ENCODE measurements around the gene KCNAB1. TPM values are rescaled to one million over a fixed set of nuclear protein-coding genes. Genes with fewer than 3 reads are reported as not detected.

KCNAB1 gene
- total and polyA plus RNA-seq, 4 donors = 0.76 to 2.8 (median 1.0) TPM

- Histone ChIP-seq H3K27ac (ENCODE audit: low read depth in 1 of 2, low read length in 2 of 2) (no peak overlapping the region), H3K4me3 (ENCODE audit: low read depth in 1 of 3, low read length in 3 of 3) (no peak overlapping the region), H3K36me3 (ENCODE audit: control insufficient read depth in 4 of 4, insufficient read depth in 3 of 4, low read depth in 1 of 4, low read length in 3 of 4) (no peaks in the 10 kb centered on the region), H3K4me1 (ENCODE audit: control insufficient read depth in 4 of 4, insufficient read depth in 4 of 4, low read length in 3 of 4) (no peaks in the 10 kb centered on the region), H3K9me3 (ENCODE audit: control insufficient read depth in 4 of 4, low read length in 3 of 4) (no peaks in the 10 kb centered on the region), H3K27me3 (ENCODE audit: control insufficient read depth in 4 of 4, insufficient read depth in 4 of 4, low read length in 3 of 4) (no peaks in the 10 kb centered on the region), H3K9ac (ENCODE audit: low read depth in 1 of 2, low read length in 2 of 2) (no peak overlapping the region)
- TF ChIP-seq NR2F2 (IDR thresholded peaks at IDR 0.05) (no peak), JUND (IDR thresholded peaks at IDR 0.05) (no peak), HNF4G (IDR thresholded peaks at IDR 0.05) (no peak), SP1 (IDR thresholded peaks at IDR 0.05) (no peak), FOXA1 (IDR thresholded peaks at IDR 0.05) (no peak), MAX (IDR thresholded peaks at IDR 0.05) (no peak), ZBTB33 (IDR thresholded peaks at IDR 0.05) (no peak)
- 95% methylated on average over 1 of the region's 1 CpG for WGBS
- no peak for DNase-seq (ENCODE audit: low spot score)
Measured at GRCh38 chr3:156250550-156250949, 130.2 kb downstream of the KCNAB1 start.

GRCh38 chr3:156251424-156251823 is 131.0 kb downstream of the KCNAB1 start:
- no peaks in the 10 kb centered on the region for H3K27me3 ChIP-seq (ENCODE audit: control insufficient read depth in 4 of 4, insufficient read depth in 4 of 4, low read length in 3 of 4)

GRCh38 chr3:156252656-156253055 is 132.3 kb downstream of the KCNAB1 start:
- Histone ChIP-seq H3K36me3 (ENCODE audit: control insufficient read depth in 4 of 4, insufficient read depth in 3 of 4, low read depth in 1 of 4, low read length in 3 of 4) (no peaks in the 10 kb centered on the region), H3K9me3 (ENCODE audit: control insufficient read depth in 4 of 4, low read length in 3 of 4) (no peaks in the 10 kb centered on the region), H3K9ac (ENCODE audit: low read depth in 1 of 2, low read length in 2 of 2) (no peak overlapping the region), H3K4me3 (ENCODE audit: low read depth in 1 of 3, low read length in 3 of 3) (no peak overlapping the region), H3K27ac (ENCODE audit: low read depth in 1 of 2, low read length in 2 of 2) (no peak overlapping the region), H3K4me1 (ENCODE audit: control insufficient read depth in 4 of 4, insufficient read depth in 4 of 4, low read length in 3 of 4) (no peaks in the 10 kb centered on the region), H3K27me3 (ENCODE audit: control insufficient read depth in 4 of 4, insufficient read depth in 4 of 4, low read length in 3 of 4) (no peaks in the 10 kb centered on the region)
- no peak for DNase-seq (ENCODE audit: low spot score)
- 88% methylated on average over 3 of the region's 3 CpGs for WGBS
- TF ChIP-seq FOXA2 (IDR thresholded peaks at IDR 0.05) (no peak), MAX (IDR thresholded peaks at IDR 0.05) (no peak), HNF4A (conservative IDR thresholded peaks at IDR 0.05) (no peak), TAF1 (conservative IDR thresholded peaks at IDR 0.05) (no peak), YY1 (IDR thresholded peaks at IDR 0.05) (no peak), FOXA1 (IDR thresholded peaks at IDR 0.05) (no peak), NR2F2 (IDR thresholded peaks at IDR 0.05) (no peak), SP1 (IDR thresholded peaks at IDR 0.05) (no peak), HNF4G (IDR thresholded peaks at IDR 0.05) (no peak), CTCF (IDR thresholded peaks at IDR 0.05; ENCODE audit: low read depth, low read length, missing input control) (no peak), GABPA (IDR thresholded peaks at IDR 0.05 in 1 of 2, conservative IDR thresholded peaks at IDR 0.05 in 1 of 2) (no peak), EGR1 (IDR thresholded peaks at IDR 0.05; ENCODE audit: low read depth in 2 of 2) (no peak), ZBTB33 (IDR thresholded peaks at IDR 0.05) (no peak)
- TF ChIP-seq, protein P1, sequence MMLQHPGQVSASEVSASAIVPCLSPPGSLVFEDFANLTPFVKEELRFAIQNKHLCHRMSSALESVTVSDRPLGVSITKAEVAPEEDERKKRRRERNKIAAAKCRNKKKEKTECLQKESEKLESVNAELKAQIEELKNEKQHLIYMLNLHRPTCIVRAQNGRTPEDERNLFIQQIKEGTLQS (IDR thresholded peaks at IDR 0.05) = no peak

More at GRCh38 chr3:156251424-156251823, 131.0 kb downstream of the KCNAB1 start:
- Histone ChIP-seq H3K9me3 (ENCODE audit: control insufficient read depth in 4 of 4, low read length in 3 of 4) (no peaks in the 10 kb centered on the region), H3K36me3 (ENCODE audit: control insufficient read depth in 4 of 4, insufficient read depth in 3 of 4, low read depth in 1 of 4, low read length in 3 of 4) (no peaks in the 10 kb centered on the region), H3K4me1 (ENCODE audit: control insufficient read depth in 4 of 4, insufficient read depth in 4 of 4, low read length in 3 of 4) (no peaks in the 10 kb centered on the region), H3K27ac (ENCODE audit: low read depth in 1 of 2, low read length in 2 of 2) (no peak overlapping the region), H3K9ac (ENCODE audit: low read depth in 1 of 2, low read length in 2 of 2) (no peak overlapping the region), H3K4me3 (ENCODE audit: low read depth in 1 of 3, low read length in 3 of 3) (no peak overlapping the region)
- no peak for TF ChIP-seq TAF1 (conservative IDR thresholded peaks at IDR 0.05)
- DNase-seq (ENCODE audit: low spot score) = no peak
- WGBS = 76% methylated on average over 4 of the region's 4 CpGs

Data from liver (tissue), 9 donors.